GM18951 (cell line): ENCODE data around the gene CNGB1.
"Not testable (repeated sequence)": the region's sequence is repeated elsewhere in the genome, so short reads cannot be mapped to it uniquely, and the experiment has no call there.

Source experiments
- POLR2A ChIP-seq: IDR thresholded peaks from 4 replicates; pipeline ENCODE4 v1.6.1; 2011; ENCODE audit warnings: mild to moderate bottlenecking; ENCODE audit not compliant: insufficient read length, insufficient read depth; ENCODE audit errors: extremely low read depth
- in situ Hi-C: fragments of 300-500 bp; cut with MboI; formaldehyde crosslinking; loops from one replicate; pipeline ENCODE4 v1.12.0; 2022; ENCODE audit warnings: low sequenced_read_pairs, mixed read lengths, inconsistent platforms; ENCODE audit not compliant: unreplicated experiment

CNGB1 gene

DNA sequence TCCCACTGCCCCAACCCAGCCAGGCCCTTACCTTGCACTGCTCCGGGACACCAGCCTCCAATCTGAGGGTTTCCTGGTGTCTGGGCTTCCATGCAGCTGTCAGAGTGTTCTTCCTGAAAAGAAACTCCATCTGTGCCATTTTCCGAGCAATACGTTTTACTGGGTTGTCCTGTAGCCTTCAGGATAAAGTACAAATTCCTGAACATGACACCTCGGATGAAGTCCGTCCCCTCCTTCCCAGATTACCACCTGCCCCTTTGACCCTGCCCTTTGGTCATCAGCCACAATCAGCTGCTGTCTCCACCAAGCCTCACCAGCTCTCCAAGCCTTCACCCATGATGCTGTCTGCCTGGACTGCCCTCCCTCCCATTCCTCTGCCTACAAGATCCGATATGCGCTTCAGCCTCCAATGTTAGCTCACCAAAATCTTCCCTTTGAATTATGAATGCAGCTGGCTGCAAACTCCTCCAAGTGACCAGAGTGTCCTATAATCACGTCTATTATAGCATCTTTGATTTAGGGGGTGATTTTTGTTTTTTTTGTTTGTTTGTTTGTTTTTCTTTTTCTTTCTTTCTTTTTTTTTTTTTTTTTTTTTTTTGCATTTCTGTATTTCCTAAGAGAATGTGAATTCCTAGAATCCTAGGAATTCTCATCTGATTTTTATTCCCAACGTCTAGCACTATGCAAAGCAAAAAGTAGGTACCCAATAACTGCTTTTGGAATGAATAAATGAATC lies 108.1 kb downstream of the CNGB1 start:
- TF ChIP-seq POLR2A = no peak
- in situ Hi-C loops = no loop called here

DNA sequence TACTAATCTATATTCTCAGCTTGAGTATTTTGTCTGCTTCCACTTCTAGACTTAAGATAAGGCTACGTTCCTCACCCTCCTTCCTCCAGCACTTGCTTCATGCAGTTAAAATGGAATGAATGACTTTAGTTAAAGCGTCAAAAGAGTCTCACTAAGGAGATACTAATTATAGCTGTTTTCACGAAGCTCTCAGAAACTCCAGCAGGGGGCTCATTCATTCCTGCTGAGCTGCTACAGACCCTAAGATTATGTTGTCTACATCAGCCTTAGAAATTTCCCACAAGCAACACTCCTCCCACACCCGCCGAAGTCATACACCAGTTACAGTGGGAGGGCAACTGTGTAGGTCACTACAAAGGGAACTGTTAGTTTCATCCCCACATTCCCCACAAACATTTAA lies 111.6 kb downstream of the CNGB1 start:
- in situ Hi-C loops = no loop called here
- no peak for TF ChIP-seq POLR2A

DNA sequence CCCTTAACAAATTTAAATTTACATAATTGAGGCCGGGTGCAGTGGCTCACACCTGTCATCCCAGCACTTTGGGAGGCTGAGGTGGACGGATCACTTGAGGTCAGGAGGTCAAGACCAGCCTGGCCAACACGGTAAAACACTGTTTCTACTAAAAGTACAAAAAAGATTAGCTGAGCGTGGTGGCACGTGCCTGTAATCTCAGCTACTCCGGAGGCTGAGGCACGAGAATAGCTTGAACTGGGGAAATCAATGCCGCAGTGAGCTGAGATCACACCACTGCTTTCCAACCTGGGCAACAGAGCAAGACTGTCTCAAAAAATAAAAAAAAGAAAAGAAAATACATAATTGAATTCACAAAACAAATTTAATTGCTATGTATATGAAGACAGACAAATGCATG lies 112.3 kb downstream of the CNGB1 start:
- in situ Hi-C loops = no loop called here

DNA sequence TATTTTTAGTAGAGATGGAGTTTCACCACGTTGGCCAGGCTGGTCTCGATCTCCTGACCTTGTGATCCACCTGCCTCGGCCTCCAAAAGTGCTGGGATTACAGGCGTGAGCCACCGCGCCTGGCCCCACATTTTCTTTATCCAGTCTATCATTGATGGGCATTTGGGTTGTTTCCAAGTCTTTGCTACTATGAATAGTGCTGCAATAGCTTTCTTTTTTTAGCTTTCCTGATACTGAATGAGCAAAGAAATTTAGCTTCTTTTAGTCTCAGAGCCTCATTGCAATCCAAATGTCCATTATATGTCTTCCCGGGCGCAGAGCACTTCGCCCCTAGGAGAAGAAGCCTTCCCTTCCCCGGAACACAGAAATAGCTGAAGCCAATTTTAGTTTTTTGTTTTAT lies 112.9 kb downstream of the CNGB1 start:
- in situ Hi-C loops = not testable (repeated sequence)

More for the DNA sequence above, 112.3 kb downstream of the CNGB1 start:
- no peak for TF ChIP-seq POLR2A

DNA sequence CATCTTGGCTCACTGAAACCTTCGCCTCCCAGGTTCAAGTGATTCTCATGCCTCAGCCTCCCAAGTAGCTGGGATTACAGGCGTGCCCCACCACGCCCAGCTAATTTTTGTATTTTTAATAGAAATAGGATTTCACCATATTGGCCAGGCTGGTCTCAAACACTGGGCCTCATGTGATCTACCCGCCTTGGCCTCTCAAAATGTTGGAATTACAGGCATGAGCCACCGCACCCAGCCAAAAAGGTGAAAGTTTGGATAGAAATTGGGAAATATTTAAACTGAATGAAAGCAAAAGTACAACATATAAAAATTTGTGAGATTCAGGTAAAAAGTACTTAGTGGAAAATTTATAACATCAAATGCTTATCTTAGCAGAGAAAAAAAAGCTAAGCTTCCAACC lies 115.7 kb downstream of the CNGB1 start:
- in situ Hi-C loops = no loop called here
- TF ChIP-seq POLR2A = no peak

DNA sequence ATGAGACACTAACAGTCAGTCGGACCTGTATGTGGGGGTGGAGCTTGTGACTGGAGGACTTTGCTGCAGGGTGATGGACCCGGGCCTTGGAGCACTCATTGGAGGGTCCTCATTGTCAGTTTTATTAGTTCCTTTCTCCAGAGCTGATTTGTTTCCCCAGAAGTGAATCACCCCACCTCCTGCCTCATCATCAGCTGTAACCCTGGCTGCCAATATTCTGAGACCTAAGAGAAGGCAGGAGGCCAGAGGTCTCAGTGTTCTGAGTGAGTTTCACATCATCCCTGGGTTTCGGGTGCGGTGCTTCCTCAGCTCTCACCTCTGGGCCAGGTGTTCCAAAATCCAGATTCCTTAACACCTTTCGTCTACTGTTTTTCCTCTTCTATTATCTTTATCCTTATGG lies 118.7 kb downstream of the CNGB1 start:
- TF ChIP-seq POLR2A = no peak
- in situ Hi-C loops = no loop called here

DNA sequence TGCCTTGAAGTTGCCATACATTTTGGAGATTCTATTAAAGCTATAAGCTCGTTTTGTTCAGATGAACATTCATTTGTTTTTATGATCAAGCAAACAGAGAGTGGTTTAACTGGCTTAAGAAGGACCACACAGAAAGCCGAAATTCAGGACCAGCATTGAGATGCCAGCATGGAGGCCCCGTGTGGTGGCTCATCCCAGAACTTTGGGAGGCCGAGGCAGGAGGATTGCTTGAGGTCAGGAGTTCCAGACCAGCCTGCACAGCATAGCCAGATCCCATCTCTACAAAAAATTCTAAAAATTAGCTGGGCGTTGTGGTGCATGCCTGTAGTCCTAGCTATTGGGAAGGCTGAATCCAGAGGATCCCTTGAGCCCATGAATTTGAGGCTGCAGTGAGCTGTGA lies 122.7 kb downstream of the CNGB1 start:
- TF ChIP-seq POLR2A = no peak
- in situ Hi-C loops = no loop called here

DNA sequence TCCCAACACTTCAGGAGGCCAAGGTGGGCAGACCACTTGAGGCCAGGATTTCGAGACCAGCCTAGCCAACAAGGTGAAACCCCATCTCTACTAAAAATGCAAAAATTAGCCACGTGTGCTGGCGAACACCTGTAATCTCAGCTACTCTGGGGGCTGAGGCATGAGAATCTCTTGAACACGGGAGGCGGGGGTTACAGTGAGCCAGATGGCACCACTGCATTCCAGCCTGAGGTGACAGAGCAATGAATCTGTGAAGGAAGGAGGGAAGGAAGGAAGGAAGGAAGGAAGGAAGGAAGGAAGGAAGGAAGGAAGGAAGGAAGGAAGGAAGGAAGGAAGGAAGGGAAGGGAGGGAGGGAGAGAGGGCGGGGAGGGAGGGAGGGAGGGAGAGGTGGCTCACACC lies 124.0 kb downstream of the CNGB1 start:
- in situ Hi-C loops = not testable (repeated sequence)

DNA sequence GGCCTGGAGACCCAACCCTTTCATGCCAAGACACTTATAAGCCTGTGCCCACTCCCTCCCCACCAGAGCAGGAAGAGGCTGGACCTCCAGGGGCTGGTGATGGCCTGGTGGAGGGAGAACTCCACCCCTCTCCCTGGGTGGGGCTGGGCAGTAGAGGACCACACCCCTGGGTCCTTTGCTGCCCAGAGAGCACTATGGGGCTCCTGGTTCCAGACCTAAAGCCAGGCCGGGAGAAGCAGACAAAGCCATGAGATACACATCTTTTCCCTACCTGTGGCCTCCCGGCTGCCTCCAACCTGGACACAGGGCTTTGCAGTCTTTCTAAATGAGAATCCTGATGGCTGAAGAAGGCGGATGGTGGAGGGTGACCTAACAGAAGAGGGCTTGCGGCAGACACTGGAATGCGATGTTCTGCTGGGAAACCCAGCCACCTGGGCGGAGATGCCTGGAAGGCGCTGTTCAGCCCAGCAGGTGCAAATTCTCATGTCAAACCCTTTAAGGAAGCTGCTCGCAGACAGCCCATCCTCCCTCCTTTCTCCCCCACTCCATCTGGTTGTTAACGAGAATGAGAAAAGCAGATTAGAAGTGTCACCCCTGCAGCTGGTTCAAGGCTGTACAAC lies 124.7 kb downstream of the CNGB1 start:
- no peak for TF ChIP-seq POLR2A
- in situ Hi-C loops = no loop called here

DNA sequence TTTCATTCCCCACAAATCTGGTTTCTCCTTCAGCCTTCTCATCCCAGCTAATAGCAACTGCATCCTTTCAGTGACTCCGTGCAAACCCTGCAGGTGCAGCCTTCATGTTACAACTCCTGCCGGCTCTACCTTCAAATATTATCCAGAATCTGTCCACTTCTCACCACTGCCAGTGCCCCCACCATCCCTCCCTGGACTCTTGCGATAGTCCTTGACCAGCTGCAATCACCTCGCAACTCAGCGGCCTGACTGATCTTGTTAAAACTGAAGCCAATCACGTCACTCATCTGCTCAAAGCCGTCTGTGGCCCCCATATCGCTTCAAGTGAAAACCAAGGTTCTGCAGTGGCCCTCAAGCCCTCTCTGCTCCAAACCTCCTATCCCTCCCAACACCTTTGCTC lies 125.8 kb downstream of the CNGB1 start:
- in situ Hi-C loops = no loop called here
- no peak for TF ChIP-seq POLR2A

DNA sequence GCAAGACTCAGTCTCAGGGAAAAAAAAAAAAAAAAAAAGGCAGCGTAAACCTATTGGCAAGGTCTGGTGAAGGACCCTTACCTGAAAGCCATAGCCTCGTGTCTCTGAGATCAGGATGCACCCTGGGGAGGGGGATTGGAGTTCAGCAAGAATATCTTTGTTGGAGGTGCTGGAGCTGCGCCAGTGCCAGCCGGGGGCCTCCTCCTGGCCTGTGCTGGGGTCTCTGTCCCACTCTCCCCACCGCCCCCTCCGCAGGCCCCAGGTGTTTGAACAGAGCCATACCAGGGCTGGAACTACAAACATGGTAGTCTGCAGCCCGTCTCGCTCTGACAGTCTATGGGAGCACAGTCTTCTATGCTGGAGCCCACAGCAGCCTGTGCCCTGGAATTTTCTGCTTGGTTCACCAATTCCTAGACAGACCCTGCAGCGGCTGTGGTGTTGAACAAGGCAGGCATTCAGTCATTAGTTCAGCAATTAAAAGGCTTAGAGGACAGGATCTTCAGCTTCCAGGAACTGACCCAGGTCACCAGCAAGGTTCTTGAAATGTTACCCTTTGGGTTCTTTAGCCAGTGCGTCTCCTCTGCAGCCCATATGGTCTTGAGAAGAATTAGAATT lies 126.4 kb downstream of the CNGB1 start:
- TF ChIP-seq POLR2A = no peak
- in situ Hi-C loops = no loop called here

DNA sequence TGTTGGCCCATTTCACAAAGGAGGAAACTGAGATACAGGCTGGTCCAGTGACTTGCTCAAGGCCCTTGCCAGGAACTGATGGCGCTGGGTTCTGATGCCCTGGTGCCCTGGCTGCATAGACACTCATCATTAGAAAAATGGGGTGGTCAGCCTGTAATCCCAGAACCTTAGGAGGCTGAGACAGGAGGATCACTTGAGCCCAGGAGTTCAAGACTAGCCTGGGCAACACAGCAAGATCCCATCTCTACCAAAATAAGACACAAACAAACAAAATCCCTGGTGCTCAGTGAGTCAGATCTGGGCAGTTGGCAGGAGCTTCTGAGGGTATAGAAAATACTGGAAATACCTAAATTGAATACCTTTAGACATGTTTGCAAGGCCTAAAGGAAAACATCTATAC lies 127.5 kb downstream of the CNGB1 start:
- no peak for TF ChIP-seq POLR2A
- in situ Hi-C loops = no loop called here

DNA sequence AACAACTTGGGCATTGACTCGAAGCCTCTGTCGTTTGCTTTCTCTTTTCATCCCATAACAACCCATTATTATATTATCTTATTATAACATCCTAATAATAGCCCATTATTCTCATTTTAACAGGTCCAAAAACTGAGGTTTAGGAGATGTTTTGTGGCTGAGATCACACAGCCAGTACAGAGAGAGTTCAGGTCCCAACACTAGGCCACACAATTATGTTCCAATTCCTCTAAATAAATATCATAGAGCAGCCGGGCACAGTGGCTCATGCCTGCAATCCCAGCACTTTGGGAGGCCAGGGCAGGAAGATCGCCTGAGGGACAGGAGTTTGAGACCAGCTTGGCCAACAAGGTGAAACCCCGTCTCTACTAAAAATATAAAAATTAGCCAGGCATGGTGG lies 128.3 kb downstream of the CNGB1 start:
- in situ Hi-C loops = no loop called here
- no peak for TF ChIP-seq POLR2A

DNA sequence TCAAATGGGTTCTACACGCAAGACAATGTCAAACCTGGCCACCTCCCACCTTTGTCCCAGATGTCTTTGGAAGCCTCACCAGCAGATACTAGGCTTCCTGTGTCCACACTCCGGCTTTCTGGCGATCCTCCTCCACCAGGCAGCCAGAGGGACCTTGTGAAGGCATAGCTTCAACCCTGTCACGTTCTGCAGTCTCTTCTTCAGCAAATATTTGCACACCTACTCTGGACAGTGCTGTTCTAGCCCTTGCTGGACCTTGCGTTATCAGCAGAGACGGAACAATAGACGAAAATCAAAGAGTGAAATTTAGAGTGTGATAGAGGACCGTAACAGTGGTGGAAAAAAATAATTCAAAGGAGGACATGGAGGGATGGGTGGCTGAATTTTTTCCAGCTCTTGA lies 130.1 kb downstream of the CNGB1 start:
- in situ Hi-C loops = no loop called here
- no peak for TF ChIP-seq POLR2A
